Testis (tissue), 2 donors: ENCODE results near the gene CELSR1.

Source experiments
- CTCF ChIP-seq, 3 experiments: fragments of 450-650 bp in 2 of 3; fragments of 200-600 bp in 1 of 3; sonication (generic) in 1 of 3; IDR thresholded peaks; one replicate each; pipeline ENCODE4 v1.5.1; 2016 to 2019; ENCODE audit warnings: antibody characterized with exemption in 3 of 3, mild to moderate bottlenecking in 2 of 3, moderate library complexity in 1 of 3
- POLR2A ChIP-seq: fragments of 450-650 bp; IDR thresholded peaks from one replicate; pipeline ENCODE4 v1.6.1; 2017; ENCODE audit warnings: antibody characterized with exemption, mild to moderate bottlenecking, moderate library complexity

GRCh38 chr22:46539169-46539568, 1.7 kb upstream of the CELSR1 start:
- TF ChIP-seq CTCF (IDR thresholded peaks at IDR 0.05) (no peak), POLR2A (no peak)
